OCI-LY3 (cell line): Measurements from ENCODE around the gene DNAAF5.

Experiments used
- EZH2phosphoT487 ChIP-seq: fragments of 200-600 bp; shearing (Covaris generic); IDR thresholded peaks from 2 replicates; pipeline ENCODE4 v1.6.1; 2018; ENCODE audit warnings: antibody characterized with exemption, mixed run types, low read depth
- TF ChIP-seq, protein P1 (sequence below): fragments of 200-600, 300-600 bp; sonication (generic); IDR thresholded peaks from 2 replicates; pipeline ENCODE4 v1.5.1; 2014; ENCODE audit warnings: antibody characterized with exemption, low read length, low read depth

DNA sequence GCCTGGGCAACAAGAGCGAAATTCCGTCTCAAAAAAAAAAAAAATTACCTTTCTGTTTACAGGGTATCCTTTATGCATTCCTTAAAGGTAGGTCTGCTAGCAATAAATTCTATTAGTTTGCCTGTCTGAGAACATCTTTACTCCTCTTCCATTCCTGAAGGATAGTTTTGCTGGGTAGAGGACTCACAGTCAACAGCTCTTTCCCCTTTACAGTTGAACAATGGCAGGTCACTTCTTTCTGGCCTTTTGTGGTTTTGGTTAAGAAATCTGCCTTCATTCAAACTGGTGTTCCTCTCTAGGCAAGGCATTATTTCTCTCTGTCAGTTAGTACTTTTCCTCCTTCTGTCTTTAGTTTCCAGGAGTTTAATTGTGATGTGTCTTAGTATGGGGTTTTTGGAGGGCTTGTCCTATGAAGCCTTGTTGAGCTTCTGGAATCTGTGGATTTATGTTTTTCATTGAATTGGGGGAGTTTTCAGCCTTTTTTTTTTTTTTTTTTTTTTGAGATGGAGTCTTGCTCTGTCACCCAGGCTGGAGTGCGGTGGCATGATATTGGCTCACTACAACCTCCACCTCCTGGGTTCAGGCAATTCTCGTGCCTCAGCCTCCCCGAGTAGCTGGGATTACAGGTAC lies 4.8 kb upstream of the DNAAF5 start:
- TF ChIP-seq, protein P1, sequence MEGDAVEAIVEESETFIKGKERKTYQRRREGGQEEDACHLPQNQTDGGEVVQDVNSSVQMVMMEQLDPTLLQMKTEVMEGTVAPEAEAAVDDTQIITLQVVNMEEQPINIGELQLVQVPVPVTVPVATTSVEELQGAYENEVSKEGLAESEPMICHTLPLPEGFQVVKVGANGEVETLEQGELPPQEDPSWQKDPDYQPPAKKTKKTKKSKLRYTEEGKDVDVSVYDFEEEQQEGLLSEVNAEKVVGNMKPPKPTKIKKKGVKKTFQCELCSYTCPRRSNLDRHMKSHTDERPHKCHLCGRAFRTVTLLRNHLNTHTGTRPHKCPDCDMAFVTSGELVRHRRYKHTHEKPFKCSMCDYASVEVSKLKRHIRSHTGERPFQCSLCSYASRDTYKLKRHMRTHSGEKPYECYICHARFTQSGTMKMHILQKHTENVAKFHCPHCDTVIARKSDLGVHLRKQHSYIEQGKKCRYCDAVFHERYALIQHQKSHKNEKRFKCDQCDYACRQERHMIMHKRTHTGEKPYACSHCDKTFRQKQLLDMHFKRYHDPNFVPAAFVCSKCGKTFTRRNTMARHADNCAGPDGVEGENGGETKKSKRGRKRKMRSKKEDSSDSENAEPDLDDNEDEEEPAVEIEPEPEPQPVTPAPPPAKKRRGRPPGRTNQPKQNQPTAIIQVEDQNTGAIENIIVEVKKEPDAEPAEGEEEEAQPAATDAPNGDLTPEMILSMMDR: no peak
- no peak for TF ChIP-seq EZH2phosphoT487
